Stimulated activated CD4-positive, alpha-beta T cell treated with anti-CD3 and anti-CD28 coated beads, Interleukin-15, amount 100 ng/mL, for 48 hours (primary cell): ENCODE data around the gene TTC1.

Experiments used
- DNase-seq, 2 donors: peaks; one replicate each; pipeline ENCODE4 v3.0.0-alpha.2; 2020; ENCODE audit warnings: low read depth in 2 of 2

The TTC1 gene

DNA sequence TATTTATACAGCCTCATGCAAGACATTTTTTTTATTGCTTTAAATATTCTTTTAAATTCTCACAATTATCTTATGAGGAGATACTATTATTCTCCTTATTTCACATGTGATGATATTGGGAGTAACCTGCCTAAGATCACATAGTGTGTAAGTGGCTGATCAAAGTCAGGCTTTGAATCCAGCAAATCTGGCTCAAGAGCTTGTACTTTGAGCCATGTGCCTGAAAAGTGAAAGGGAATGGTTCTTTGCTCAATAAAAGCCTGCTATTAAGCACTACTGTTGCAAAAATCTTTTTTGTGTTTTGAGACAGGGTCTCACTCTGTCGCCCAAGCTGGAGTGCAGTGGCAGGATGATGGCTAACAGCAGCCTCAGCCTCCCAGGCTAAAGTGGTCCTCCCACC is 75.2 kb downstream of the TTC1 start:
- DNase-seq = no peak

DNA sequence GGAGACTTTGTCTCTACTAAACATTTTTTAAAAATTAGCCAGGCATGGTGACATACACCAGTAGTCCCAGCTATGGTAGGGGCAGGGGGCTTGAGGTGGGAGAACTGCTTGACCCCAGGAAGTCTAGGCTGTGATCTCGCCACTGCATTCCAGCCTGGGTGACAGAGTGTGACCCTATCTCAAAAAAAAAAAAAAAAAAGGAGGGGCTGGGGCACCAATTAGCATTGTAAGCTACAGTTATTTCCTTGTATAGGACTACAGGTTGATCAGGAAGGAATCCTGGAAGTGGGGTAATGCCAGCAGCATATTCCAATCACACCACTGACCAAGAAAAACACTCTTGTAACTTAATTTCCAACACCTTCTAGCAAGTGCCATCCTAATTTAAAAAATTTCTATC is 78.3 kb downstream of the TTC1 start:
- no peak for DNase-seq

DNA sequence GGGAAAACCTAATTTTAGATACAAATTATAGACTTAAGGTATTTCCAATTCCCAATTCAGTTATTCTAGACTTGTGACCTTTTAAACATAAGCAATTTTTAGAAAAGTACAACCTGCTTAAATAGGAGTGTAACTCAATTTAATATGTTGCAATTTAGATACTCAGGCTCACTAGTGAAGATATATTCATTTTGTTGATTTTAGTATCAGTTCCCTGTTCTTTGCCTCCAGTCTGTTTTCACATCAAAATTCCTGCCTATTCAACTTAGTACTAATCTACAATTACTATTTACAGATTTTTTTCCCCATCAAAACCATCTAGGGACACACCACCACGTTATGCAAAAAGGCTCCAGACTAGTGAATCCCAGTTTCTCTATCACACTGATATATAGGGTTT is 79.9 kb downstream of the TTC1 start:
- no peak for DNase-seq

DNA sequence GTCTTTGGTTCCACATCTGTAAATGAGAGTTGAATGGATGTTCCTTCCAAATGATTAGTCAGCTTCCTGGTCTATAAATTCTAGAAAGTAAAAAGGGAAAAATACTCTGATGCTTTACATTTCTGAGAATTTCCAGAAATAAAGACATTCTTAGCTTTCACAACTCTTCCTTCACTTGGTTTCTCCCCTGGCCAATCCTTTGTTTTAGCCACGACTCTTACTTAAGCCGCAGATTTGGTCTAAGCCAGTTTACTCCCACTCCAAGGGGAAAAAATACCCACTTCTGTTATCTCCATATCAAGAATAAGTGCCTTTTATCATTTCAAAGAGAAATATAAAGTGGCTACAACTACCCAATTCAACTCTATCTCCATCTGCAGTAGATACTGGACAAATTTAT is 80.6 kb downstream of the TTC1 start:
- no peak for DNase-seq

DNA sequence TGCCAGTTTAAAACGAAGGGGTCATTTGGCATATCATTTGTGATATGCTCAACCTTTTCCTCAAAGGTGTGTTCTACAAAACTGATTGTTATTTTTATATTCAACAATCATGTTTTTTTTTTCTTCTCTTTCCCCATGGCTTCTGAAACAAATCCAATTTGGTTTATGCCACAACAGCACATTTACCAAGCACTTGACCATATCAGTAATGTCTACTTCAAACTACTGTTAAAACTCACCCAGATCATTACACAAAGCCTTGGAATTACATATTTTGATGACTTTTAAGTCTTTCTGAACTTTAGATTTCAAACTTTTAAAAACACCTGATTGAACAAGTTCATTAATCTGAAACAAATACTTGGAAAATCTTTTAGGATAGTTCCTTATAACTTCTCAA is 81.1 kb downstream of the TTC1 start:
- no peak for DNase-seq

DNA sequence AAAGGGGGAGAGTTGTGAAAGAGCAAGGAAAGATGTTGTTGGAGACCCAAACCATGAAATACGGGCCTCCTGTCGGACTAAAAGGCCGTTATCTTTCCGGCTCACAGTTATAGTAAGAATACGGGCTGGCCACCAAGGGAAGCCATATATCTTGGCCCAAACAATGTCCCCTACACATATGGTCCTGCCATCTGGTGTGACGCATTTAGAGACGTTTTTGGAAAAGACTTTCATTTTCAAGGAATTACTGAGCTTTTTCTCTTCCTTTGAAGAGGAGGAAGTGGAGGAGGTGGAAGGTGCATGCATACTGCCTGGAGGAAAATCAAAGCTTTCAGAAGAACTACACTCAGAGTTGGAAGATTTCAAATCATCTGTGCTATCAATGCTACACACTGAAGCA is 83.6 kb downstream of the TTC1 start:
- DNase-seq = no peak

DNA sequence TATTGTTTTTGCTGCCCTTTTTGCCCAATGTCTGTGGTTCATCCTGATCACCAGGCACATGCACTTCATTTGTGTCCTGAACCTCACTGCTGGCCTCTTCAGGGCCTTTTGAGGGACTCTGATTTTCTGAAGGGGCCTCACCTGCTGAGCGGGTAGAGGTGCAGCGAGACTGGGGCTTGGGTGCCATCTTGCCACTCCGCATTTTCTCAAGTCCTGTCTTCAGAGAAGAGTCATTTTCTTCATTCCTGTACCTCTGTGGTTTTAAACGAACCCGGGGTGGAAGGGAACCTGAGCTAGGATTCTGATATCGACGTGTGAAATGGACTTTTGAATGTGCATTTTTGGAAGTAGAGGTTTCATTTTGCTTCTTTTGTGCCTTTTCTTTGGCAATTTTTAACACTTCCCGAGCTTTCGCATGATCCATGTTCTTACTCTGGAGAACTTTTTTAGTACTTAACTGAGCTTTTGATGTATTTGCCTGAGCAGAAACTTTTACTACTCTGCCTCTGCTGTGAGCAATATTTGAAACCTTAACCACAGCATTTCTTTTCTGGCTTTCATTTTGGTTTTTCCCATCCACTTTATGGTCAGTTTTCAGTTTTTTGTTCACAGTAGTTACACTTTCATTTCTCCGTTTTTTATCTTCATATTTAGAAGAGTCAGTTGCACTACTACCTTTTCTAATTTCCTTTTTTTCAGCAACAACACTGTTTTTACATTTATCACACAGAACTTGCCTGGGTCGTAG is 84.2 kb downstream of the TTC1 start:
- no peak for DNase-seq

DNA sequence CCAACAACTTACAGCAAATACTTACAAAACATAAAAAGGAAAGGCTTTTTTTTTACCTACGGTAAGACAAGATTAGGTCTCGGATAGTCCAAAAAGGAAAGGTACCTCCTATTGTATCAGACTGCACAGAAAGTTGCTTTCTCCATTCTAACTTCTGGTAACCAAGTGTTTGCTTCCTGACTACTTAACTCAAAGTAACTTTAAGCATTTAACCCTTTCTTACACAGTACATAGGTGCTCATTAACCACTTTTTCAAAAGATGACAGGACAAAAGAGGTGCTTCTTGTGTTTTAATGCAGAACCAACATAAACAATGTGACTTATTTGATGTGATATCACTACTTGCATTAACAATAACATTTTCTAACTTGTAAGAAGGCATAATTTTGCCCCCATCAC is 87.2 kb downstream of the TTC1 start:
- no peak for DNase-seq

DNA sequence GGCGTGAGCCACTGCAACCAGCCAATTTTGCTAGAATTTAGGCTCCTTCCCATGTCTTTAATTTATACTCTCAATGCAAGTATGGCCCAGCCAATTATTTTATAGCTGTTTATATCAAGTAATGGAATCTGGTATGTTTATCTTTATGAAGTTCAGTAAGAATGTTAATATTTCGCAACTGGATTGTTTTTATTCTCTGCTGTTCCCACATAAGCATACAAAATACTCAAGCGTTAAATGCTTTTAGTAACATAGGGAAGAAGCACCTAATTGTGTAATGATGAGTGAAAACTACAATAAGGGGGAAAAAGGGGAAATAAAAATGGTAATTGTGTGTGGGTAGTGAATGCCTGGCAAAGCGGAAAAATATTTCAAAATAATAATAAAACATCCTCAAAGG is 89.1 kb downstream of the TTC1 start:
- DNase-seq = no peak

DNA sequence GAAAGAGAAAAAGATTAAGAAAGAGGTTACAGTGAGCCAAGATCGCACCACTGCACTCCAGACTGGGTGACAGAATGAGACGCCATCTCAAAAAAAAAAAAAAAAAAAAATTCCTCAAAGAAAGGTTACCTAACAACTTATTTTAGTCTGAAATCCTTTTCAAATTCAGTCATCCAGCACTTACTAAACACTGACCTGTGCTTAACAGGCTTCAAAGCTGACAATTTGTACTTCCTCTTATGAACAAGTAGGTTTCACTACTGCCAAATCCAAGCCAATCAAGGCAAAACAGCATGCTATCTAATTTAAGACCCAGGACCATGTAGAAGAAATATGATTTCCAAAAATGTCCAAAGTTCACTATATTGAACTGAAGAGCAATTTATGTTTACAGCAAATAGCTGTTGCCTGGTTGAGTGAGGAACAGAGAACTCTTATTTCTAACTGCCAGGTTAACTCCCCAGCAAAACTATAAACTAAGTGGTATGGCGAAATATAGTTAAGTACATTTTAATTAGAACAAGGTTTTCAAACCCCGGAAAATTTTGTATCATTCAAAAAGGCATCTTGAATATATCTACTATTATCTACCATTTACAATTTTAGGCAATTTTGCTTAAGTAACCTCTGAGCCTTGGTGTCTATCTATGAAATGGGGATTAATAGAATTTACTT is 96.9 kb downstream of the TTC1 start:
- DNase-seq = no peak

DNA sequence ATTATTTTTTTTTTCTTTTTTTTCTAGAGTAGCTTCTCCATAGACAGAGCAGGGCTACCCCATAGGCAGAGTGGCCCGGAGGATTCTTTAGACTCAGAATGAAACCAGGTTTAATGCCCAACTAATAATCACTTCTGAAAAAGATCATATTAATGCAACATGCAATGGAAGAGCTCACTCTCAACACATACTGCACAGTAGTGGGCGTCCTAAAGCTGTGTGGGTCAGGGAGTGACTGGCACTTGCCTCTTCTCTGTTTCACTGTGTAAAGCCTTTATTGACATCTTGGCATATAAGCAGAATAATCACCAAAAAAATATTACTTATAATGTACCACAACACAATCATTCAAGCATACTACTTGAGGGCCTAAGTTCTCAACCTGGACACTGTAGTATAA is 99.2 kb downstream of the TTC1 start:
- DNase-seq = no peak
